GM18868 (cell line): ENCODE data around the gene RIC1.

Source experiments
- ATAC-seq: cut with Tn5 transposase; IDR thresholded peaks from one replicate; pipeline ENCODE4 v1.9.1; 2021; ENCODE audit warnings: mild to moderate bottlenecking, moderate library complexity; ENCODE audit not compliant: unreplicated experiment

Gene RIC1

GRCh38 chr9:5819174-5819573 is 190.3 kb downstream of the RIC1 start:
- no peak for ATAC-seq

GRCh38 chr9:5820425-5820824 is 191.5 kb downstream of the RIC1 start:
- ATAC-seq, result peak; percentile 53

GRCh38 chr9:5825223-5825622 is 196.3 kb downstream of the RIC1 start:
- no peak for ATAC-seq
